ENCODE data around the gene PNPO.

PNPO gene

GRCh38 chr17:47998044-47998443, 56.7 kb downstream of the PNPO start:
- no peak for DNase-seq (ENCODE audit: low spot score)

Data from AG20443 (cell line).